ENCODE results near the gene SLC38A10. TPM values are rescaled to one million over a fixed set of nuclear protein-coding genes. Genes with fewer than 3 reads are reported as not detected.

SLC38A10 gene
- total and polyA plus RNA-seq, 7 donors, result 7.8 to 88.7 (median 37.9) TPM

DNA sequence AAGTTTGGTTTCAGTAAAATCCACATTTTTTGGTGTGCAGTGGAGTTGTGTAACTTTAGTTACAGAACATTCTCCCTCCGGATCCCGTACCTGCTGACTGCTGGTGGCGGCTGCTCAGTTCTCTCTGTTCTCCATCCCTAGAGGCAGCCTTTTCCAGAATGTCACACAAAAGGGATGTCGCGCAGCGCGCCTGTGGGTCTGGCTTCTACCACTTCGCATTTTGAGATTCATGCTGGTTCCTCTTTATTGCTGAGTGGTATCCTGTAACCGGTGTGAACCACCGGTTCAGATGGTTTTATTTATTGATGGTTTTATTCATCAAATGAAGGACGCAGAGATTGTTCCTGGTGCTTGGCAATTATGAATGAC lies 71.4 kb downstream of the SLC38A10 start:
- Histone ChIP-seq H3K9me3 (no peaks in the 10 kb centered on the region), H3K27me3 (no peaks in the 10 kb centered on the region), H3K4me1 (peaks cover 0 to 25% (median 18%) of the 10 kb centered on the region in 4 donors), H3K36me3 (peaks cover 0 to 13% (median 0%) of the 10 kb centered on the region in 4 donors), H3K27ac (peak overlapping the region; percentile 19 to 63 (median 46)), H3K4me3 (peak overlapping the region; percentile 35 to 87 (median 80))
- TF ChIP-seq POLR2AphosphoS5 (IDR thresholded peaks at IDR 0.05) (no peak), EP300 (IDR thresholded peaks at IDR 0.05) (no peak), POLR2A (IDR thresholded peaks at IDR 0.05) (no peak)
- TF ChIP-seq, protein P1, sequence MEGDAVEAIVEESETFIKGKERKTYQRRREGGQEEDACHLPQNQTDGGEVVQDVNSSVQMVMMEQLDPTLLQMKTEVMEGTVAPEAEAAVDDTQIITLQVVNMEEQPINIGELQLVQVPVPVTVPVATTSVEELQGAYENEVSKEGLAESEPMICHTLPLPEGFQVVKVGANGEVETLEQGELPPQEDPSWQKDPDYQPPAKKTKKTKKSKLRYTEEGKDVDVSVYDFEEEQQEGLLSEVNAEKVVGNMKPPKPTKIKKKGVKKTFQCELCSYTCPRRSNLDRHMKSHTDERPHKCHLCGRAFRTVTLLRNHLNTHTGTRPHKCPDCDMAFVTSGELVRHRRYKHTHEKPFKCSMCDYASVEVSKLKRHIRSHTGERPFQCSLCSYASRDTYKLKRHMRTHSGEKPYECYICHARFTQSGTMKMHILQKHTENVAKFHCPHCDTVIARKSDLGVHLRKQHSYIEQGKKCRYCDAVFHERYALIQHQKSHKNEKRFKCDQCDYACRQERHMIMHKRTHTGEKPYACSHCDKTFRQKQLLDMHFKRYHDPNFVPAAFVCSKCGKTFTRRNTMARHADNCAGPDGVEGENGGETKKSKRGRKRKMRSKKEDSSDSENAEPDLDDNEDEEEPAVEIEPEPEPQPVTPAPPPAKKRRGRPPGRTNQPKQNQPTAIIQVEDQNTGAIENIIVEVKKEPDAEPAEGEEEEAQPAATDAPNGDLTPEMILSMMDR (IDR thresholded peaks at IDR 0.05), result no peak
- intact Hi-C loops (cut with DNase I), result loop anchor here (1.0 to 10.0 kb wide), 2 partner anchors 16 to 189 kb away; partner anchors contain the start of genes BAIAP2, NDUFAF8 and TEPSIN
- 16% methylated on average over 11 of the region's 11 CpGs for WGBS, 2 donors
- DNase-seq, result no peak

DNA sequence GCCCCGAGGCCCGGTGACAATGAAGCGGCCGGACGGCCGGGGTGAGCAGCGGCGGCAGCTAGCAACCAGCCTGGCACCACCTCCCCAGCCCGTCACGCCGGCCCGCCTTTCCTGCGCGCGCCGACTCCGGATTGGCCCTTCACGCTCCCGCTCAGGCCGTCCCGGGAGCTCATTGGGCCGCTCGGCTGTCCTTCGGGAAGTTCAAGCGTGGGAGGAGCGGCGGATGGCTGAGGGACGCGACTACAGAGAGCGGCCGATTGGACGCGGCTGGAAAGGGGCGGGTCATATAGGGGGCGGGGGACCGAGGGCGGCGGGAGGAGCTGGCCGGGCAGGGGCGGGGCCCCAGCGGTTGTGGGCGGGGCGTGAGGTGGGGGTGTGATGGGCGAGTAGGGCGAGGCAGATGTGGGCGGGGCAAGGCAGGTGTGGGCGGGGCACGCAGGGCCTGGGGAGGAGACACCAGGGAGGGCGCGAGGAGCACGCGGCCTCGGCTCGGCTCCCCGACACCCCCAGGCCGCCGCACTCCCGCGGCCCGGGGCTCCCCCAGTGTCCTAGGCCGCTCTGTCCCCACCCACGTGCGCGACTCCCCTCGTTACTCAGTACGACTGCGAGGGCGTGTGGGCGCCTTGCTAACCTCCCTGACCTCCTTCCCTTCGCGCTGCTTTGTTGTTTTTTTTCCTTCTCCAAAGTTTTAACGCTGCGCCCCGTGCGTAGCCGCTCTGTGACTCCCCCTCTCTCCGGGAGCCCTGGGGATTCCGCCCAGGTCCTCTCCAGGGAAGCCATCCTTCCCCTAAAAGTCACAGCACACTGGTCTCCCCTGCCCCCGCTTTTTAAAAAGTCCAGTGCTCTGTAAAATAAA lies 72.0 kb downstream of the SLC38A10 start, which contains the start of gene CEP131:
TSS of gene CEP131 (minus strand) at position 60 of the 856 bp plus-strand sequence. CDS start 2,909 bp downstream, outside the sequence.
- Histone ChIP-seq H3K27ac (peak within 1 kb of the TSS; percentile 50 to 70 (median 62)), H3K4me3 (peak within 1 kb of the TSS; percentile 53 to 87 (median 80)), H3K27me3 (no peaks in the 10 kb centered on the region), H3K36me3 (peaks cover 0 to 7% (median 0%) of the 10 kb centered on the region in 4 donors), H3K9me3 (no peaks in the 10 kb centered on the region), H3K4me1 (peaks cover 0 to 25% (median 18%) of the 10 kb centered on the region in 4 donors)
- no peak for TF ChIP-seq EP300 (IDR thresholded peaks at IDR 0.05)
- TF ChIP-seq POLR2A (IDR thresholded peaks at IDR 0.05), result no peak
- peak in 3 of 4 donors; percentile 23 to 47 (median 37) for TF ChIP-seq POLR2AphosphoS5 (IDR thresholded peaks at IDR 0.05)
- TF ChIP-seq, protein P1 (IDR thresholded peaks at IDR 0.05), result no peak
- intact Hi-C loops (cut with DNase I), result loop anchor here (1.0 to 10.0 kb wide), 2 partner anchors 16 to 188 kb away; partner anchors contain the start of genes BAIAP2, NDUFAF8 and TEPSIN
- DNase-seq, result peak; percentile 99
- 1% methylated on average over 79 of the region's 79 CpGs for WGBS, 2 donors

DNA sequence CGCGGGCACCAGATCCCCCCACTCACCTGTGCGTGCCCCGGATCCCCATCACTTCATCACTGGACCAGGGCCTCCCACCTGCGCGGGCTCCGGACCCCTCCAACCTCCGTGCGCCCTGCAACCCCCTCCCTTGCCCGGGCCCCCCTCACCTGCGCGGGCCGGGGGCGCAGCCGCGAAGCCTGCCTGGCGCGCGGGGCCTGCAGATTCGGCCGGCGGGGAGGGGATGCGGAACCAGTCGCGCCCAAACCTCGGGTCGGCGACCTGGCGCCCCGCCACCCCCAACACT lies 72.5 kb downstream of the SLC38A10 start:
- 0 to 1% methylated on average over 30 of the region's 30 CpGs for WGBS, 2 donors

DNA sequence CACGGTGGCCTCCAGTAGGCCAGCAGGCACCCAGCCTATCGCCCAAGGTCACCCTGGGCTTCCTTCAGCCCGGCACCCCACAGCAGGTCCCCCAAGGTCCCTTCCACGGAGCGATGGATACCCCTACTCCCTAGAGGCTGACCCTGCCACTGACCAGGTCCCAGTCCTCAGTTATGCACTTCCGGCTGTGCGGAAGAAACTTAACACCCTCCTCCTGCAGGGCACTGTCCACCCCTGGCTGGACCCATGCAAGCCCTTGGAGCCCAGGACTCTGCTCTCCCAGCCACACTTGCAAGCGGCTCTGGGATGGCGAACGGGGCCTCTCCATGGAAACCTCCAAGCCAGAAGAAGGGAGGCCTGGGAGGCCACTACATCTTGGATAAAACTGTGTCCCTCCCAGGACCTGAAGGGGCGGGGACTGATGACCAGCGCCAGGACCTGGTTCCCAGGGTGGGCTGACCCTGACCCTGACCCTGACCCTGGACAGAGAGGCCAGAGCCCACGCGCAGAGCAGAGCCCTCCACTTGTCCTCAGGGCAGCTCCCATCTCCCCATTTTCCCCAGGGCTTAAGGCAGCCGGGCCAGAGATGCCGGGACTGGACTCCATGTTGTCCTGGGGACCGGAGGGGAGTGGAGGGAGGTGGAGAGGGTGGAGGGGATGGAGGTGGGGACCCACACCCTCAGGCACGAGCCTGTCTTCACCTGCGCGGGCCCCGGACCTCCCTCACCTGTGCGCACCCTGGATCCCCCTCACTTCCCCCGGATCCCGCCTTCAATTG lies 73.1 kb downstream of the SLC38A10 start:
- WGBS, 2 donors, result 20 to 28% methylated on average over 24 of the region's 24 CpGs
- DNase-seq, result no peak
- Histone ChIP-seq H3K36me3 (peaks cover 0 to 7% (median 0%) of the 10 kb centered on the region in 4 donors), H3K9me3 (no peaks in the 10 kb centered on the region), H3K27ac (peak overlapping the region in 3 of 4 donors; percentile 26 to 70 (median 60)), H3K4me3 (peak overlapping the region; percentile 53 to 87 (median 80)), H3K27me3 (no peaks in the 10 kb centered on the region), H3K4me1 (peaks cover 0 to 25% (median 18%) of the 10 kb centered on the region in 4 donors)
- TF ChIP-seq POLR2AphosphoS5 (IDR thresholded peaks at IDR 0.05), result no peak
- TF ChIP-seq EP300 (IDR thresholded peaks at IDR 0.05), result no peak
- TF ChIP-seq, protein P1 (IDR thresholded peaks at IDR 0.05), result no peak
- no peak for TF ChIP-seq POLR2A (IDR thresholded peaks at IDR 0.05)
- intact Hi-C loops (cut with DNase I), result loop anchor here (10.0 kb wide), 1 partner anchor 187 kb away; the partner anchor contains the start of gene BAIAP2

More for the DNA sequence above, 72.5 kb downstream of the SLC38A10 start:
- intact Hi-C loops (cut with DNase I), result loop anchor here (10.0 kb wide), 1 partner anchor 188 kb away; the partner anchor contains the start of gene BAIAP2
- no peaks in the 10 kb centered on the region for H3K27me3 ChIP-seq
- H3K36me3 ChIP-seq, result peaks cover 0 to 7% (median 0%) of the 10 kb centered on the region in 4 donors
- TF ChIP-seq, protein P1 (IDR thresholded peaks at IDR 0.05), result no peak
- no peak for TF ChIP-seq POLR2AphosphoS5 (IDR thresholded peaks at IDR 0.05)
- TF ChIP-seq EP300 (IDR thresholded peaks at IDR 0.05), result no peak
- no peak for TF ChIP-seq POLR2A (IDR thresholded peaks at IDR 0.05)
- H3K4me3 ChIP-seq, result peak overlapping the region; percentile 53 to 87 (median 80)
- no peak for DNase-seq
- peak overlapping the region in 3 of 4 donors; percentile 26 to 70 (median 60) for H3K27ac ChIP-seq
- no peaks in the 10 kb centered on the region for H3K9me3 ChIP-seq
- peaks cover 0 to 25% (median 18%) of the 10 kb centered on the region in 4 donors for H3K4me1 ChIP-seq
